ENCODE data around the gene SEPTIN5.

- TF ChIP-seq CTCF (IDR thresholded peaks at IDR 0.05) (no peak), NFIC (IDR thresholded peaks at IDR 0.05; ENCODE audit: borderline replicate concordance) (no peak), RAD21 (IDR thresholded peaks at IDR 0.05; ENCODE audit: low read length) (no peak), EP300 (IDR thresholded peaks at IDR 0.05; ENCODE audit: borderline replicate concordance in 1 of 2, low read depth in 1 of 2, low read length in 1 of 2) (no peak), MXI1 (IDR thresholded peaks at IDR 0.05; ENCODE audit: low read depth, low read length) (no peak), REST (IDR thresholded peaks at IDR 0.05; ENCODE audit: low read depth, low read length) (no peak), IRF3 (IDR thresholded peaks at IDR 0.05; ENCODE audit: low read depth, low read length) (no peak)
These were observed 1.1 kb upstream of the SEPTIN5 start for GRCh38 chr22:19713245-19713644.
